ENCODE results near the gene GRIN2A. TPM values are rescaled to one million over a fixed set of nuclear protein-coding genes. Genes with fewer than 3 reads are reported as not detected.

The GRIN2A gene
- total and polyA plus RNA-seq, 2 of the 8 experiments (the other 6 are each of a cell fraction or from before 2014, with no cell fraction given): 0.18 to 1.8 TPM

DNA sequence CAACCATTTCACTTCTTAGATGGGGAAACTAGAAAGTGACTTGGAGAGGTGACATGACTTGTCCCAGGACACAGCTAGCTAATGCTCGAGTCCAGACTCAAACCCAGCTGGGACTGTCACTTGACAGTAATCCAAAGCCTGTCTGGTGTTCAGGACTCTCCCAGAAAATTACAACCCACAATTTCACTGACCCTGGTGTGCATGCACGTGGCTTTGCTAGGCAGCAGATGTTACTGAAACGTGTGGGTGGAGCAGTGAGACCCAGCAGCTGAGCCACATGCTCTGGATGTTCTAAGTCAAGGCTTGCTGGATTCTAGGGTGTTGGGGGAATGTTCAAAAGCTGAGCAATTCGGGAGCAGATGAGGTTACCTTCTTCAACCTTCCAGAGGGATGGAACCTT, 364.6 kb downstream of the GRIN2A start (continued):
- TF ChIP-seq ASH2L (IDR thresholded peaks at IDR 0.05; ENCODE audit: low read length): no peak
